Left cardiac atrium (tissue), 4 donors: ENCODE measurements around the gene SLC9A3. TPM values are rescaled to one million over a fixed set of nuclear protein-coding genes. Genes with fewer than 3 reads are reported as not detected.

Source experiments
- ATAC-seq, 2 donors: fragments of 200-7000 bp; cut with Tn5 transposase; one replicate each; pipeline ENCODE4 v1.9.1; 2020; ENCODE audit warnings: mild to moderate bottlenecking in 2 of 2, moderate library complexity in 2 of 2
- DNase-seq: peaks from one replicate; pipeline ENCODE4 v3.0.0-alpha.2; 2020
- intact Hi-C, 2 donors: fragments of 100-400 bp; cut with DNase I; formaldehyde crosslinking; loops; one replicate each; pipeline versions ENCODE4 v1.14.1 to v1.15.1; 2022 to 2023
- total RNA-seq, 2 donors: library from RNA; stranded (reverse); fragmentation: NEBNext Ultra II Directional; extraction: Animal tissue kit (Norgen Biotek cat#: 25700); gene quantifications; one replicate each; pipeline ENCODE4 v1.2.1, GENCODE V29; 2021
- donor health status: DM: no; HTN: yes; CAD: no.
- donor health status: DM: no; HTN: yes; CAD: no; lungs with severe emphysema.
- donor health status: DM: yes; HTN: yes; CAD: no.
- donor health status: Dilated cardiomyopathy.

Gene SLC9A3
- total RNA-seq, 2 donors from 2014 or later: 0.77 to 0.99 TPM

GRCh38 chr5:530001-530955 is 6.0 kb upstream of the SLC9A3 start:
- intact Hi-C loops: no loop called here
- DNase-seq: peak; percentile 13
- peak; percentile 19 to 61 for ATAC-seq

- intact Hi-C loops: no loop called here
- DNase-seq (peak; percentile 16), ATAC-seq (no peak)
Measured at GRCh38 chr5:528629-529511, 4.6 kb upstream of the SLC9A3 start.

- ATAC-seq (no peak), DNase-seq (peak; percentile 9)
- intact Hi-C loops: no loop called here
Measured at GRCh38 chr5:527646-528628, 3.7 kb upstream of the SLC9A3 start.

- intact Hi-C loops: no loop called here
- DNase-seq: peak; percentile 8
- ATAC-seq: no peak
Measured at GRCh38 chr5:526456-527088, 2.3 kb upstream of the SLC9A3 start.

GRCh38 chr5:525916-526315 is 1.7 kb upstream of the SLC9A3 start:
- DNase-seq: peak; percentile 9

GRCh38 chr5:524973-525761 is 918 bp upstream of the SLC9A3 start:
- intact Hi-C loops: no loop called here
- ATAC-seq (no peak), DNase-seq (peak; percentile 17)

More at GRCh38 chr5:525916-526315, 1.7 kb upstream of the SLC9A3 start:
- intact Hi-C loops: no loop called here
- ATAC-seq: no peak

- intact Hi-C loops: no loop called here
- DNase-seq (no peak), ATAC-seq (no peak)
Measured at GRCh38 chr5:523441-524222, 617 bp downstream of the SLC9A3 start.

- intact Hi-C loops: no loop called here
- DNase-seq (no peak), ATAC-seq (no peak)
Measured at GRCh38 chr5:522899-523440, 1.3 kb downstream of the SLC9A3 start.

GRCh38 chr5:522116-522515 is 2.1 kb downstream of the SLC9A3 start:
- DNase-seq (no peak), ATAC-seq (no peak)
- intact Hi-C loops: no loop called here

GRCh38 chr5:521680-522079 is 2.6 kb downstream of the SLC9A3 start:
- no peak for ATAC-seq
- intact Hi-C loops: no loop called here
- DNase-seq: no peak

- ATAC-seq (no peak), DNase-seq (no peak)
- intact Hi-C loops: no loop called here
Measured at GRCh38 chr5:520850-521226, 3.4 kb downstream of the SLC9A3 start.

GRCh38 chr5:520196-520849 is 3.9 kb downstream of the SLC9A3 start:
- ATAC-seq (no peak), DNase-seq (no peak)
- intact Hi-C loops: no loop called here

GRCh38 chr5:518721-519120 is 5.5 kb downstream of the SLC9A3 start:
- intact Hi-C loops: no loop called here
- ATAC-seq: no peak
- DNase-seq: no peak

GRCh38 chr5:517535-518100 is 6.6 kb downstream of the SLC9A3 start:
- DNase-seq: no peak
- intact Hi-C loops: no loop called here
- ATAC-seq: no peak

GRCh38 chr5:516980-517379 is 7.3 kb downstream of the SLC9A3 start:
- ATAC-seq (no peak), DNase-seq (no peak)
- intact Hi-C loops: no loop called here
